Thymus (tissue), 11 donors: ENCODE results near the gene COL6A1. TPM values are rescaled to one million over a fixed set of nuclear protein-coding genes. Genes with fewer than 3 reads are reported as not detected.

Experiments
- DNase-seq, 9 donors: peaks; one replicate each; pipeline ENCODE4 v3.0.0-alpha.2; 2013; ENCODE audit warnings: low spot score in 9 of 9, low read depth in 6 of 9, missing footprints in 1 of 9
- H3K27ac ChIP-seq, 2 donors: one replicate each; pipeline ENCODE4 v1.5.1; 2013; ENCODE audit warnings: control low read depth in 1 of 2, low read depth in 1 of 2, low read length in 1 of 2, mild to moderate bottlenecking in 1 of 2, moderate library complexity in 1 of 2
- H3K27me3 ChIP-seq, 2 donors: one replicate each; pipeline ENCODE4 v1.5.1; 2013; ENCODE audit warnings: low read length in 1 of 2; ENCODE audit not compliant: control insufficient read depth in 2 of 2, insufficient read depth in 1 of 2
- H3K36me3 ChIP-seq, 2 donors: one replicate each; pipeline ENCODE4 v1.5.1; 2013; ENCODE audit warnings: low read length in 1 of 2, mild to moderate bottlenecking in 1 of 2, moderate library complexity in 1 of 2; ENCODE audit not compliant: control insufficient read depth in 2 of 2, insufficient read depth in 2 of 2
- H3K4me1 ChIP-seq, 2 donors: one replicate each; pipeline ENCODE4 v1.5.1; 2013; ENCODE audit warnings: low read length in 2 of 2; ENCODE audit not compliant: control insufficient read depth in 2 of 2, insufficient read depth in 2 of 2
- H3K4me3 ChIP-seq, 2 donors: one replicate each; pipeline ENCODE4 v1.5.1; 2013; ENCODE audit warnings: low read length in 2 of 2, control low read depth in 1 of 2, mild to moderate bottlenecking in 1 of 2
- H3K9me3 ChIP-seq, 2 donors: one replicate each; pipeline ENCODE4 v1.5.1; 2013; ENCODE audit warnings: low read length in 1 of 2, mild to moderate bottlenecking in 1 of 2; ENCODE audit not compliant: control insufficient read depth in 2 of 2, insufficient read depth in 1 of 2
- WGBS: extraction: QIAGEN DNeasy Blood & Tissue Kit; methylation state at CpG from one replicate; pipeline ENCODE4 v1.1.7; 2013; 5-methylcytosine and 5-hydroxymethylcytosine counted together
- polyA plus RNA-seq: library from polyadenylated mRNA; stranded (reverse); fragments of 200-250 nt; gene quantifications from one replicate; pipeline ENCODE4 v1.2.3, GENCODE V29; 2013
- total RNA-seq: library from RNA; stranded (reverse); fragments of 120-200 nt; gene quantifications from one replicate; pipeline ENCODE4 v1.2.4, GENCODE V29; 2013
- donor health status: healthy.

Gene COL6A1
- total and polyA plus RNA-seq, 2 donors = 39.0 to 115 TPM

GRCh38 chr21:46052703-46053651 lies 71.4 kb downstream of the COL6A1 start:
- no peak overlapping the region for H3K27ac ChIP-seq
- H3K36me3 ChIP-seq = no peaks in the 10 kb centered on the region
- peaks cover 10 to 26% of the 10 kb centered on the region in 2 donors for H3K4me1 ChIP-seq
- DNase-seq = no peak
- H3K4me3 ChIP-seq = no peak overlapping the region
- peaks cover 1 to 16% of the 10 kb centered on the region in 2 donors for H3K9me3 ChIP-seq
- peaks cover 2 to 26% of the 10 kb centered on the region in 2 donors for H3K27me3 ChIP-seq
- WGBS = 89% methylated on average over 31 of the region's 31 CpGs

- Histone ChIP-seq H3K4me3 (no peak overlapping the region), H3K36me3 (no peaks in the 10 kb centered on the region), H3K27ac (no peak overlapping the region), H3K4me1 (peaks cover 10 to 34% of the 10 kb centered on the region in 2 donors), H3K9me3 (peaks cover 1 to 19% of the 10 kb centered on the region in 2 donors), H3K27me3 (peaks cover 2 to 26% of the 10 kb centered on the region in 2 donors)
- WGBS = 98% methylated on average over 10 of the region's 10 CpGs
- DNase-seq = no peak
These were observed 72.5 kb downstream of the COL6A1 start for GRCh38 chr21:46054031-46054430.

- Histone ChIP-seq H3K27me3 (peaks cover 2 to 23% of the 10 kb centered on the region in 2 donors), H3K36me3 (no peaks in the 10 kb centered on the region), H3K4me3 (no peak overlapping the region), H3K9me3 (peaks cover 1 to 14% of the 10 kb centered on the region in 2 donors), H3K4me1 (peaks cover 10 to 33% of the 10 kb centered on the region in 2 donors), H3K27ac (no peak overlapping the region)
- no peak for DNase-seq
- WGBS = 89% methylated on average over 12 of the region's 12 CpGs
These were observed 72.9 kb downstream of the COL6A1 start for GRCh38 chr21:46054451-46054881.

Other genes with a start within 250 kb of the COL6A1 start
- gene COL6A2, start 116.3 kb downstream of the COL6A1 start, total RNA-seq = 55.2 TPM
- gene COL6A2, start 116.3 kb downstream of the COL6A1 start, polyA plus RNA-seq = 182 TPM
- 0.09 TPM for gene FTCD, start 173.8 kb downstream of the COL6A1 start, total RNA-seq
- 1.6 TPM for gene FTCD, start 173.8 kb downstream of the COL6A1 start, polyA plus RNA-seq
- gene SPATC1L, start 202.7 kb downstream of the COL6A1 start, total RNA-seq = 4.8 TPM
- gene SPATC1L, start 202.7 kb downstream of the COL6A1 start, polyA plus RNA-seq = 9.6 TPM
- gene LSS, start 247.0 kb downstream of the COL6A1 start, total RNA-seq = 15.4 TPM
- gene LSS, start 247.0 kb downstream of the COL6A1 start, polyA plus RNA-seq = 14.9 TPM